Stimulated activated CD8-positive, alpha-beta memory T cell treated with anti-CD3 and anti-CD28 coated beads, Interleukin-15, amount 100 ng/mL, for 1 hour (primary cell): Measurements from ENCODE around the gene CDIPT.
"Not testable (repeated sequence)": the region's sequence is repeated elsewhere in the genome, so short reads cannot be mapped to it uniquely, and the experiment has no call there.

Source experiments
- DNase-seq: peaks from one replicate; pipeline ENCODE4 v3.0.0-alpha.2; 2020; ENCODE audit warnings: low read depth

CDIPT gene

DNA sequence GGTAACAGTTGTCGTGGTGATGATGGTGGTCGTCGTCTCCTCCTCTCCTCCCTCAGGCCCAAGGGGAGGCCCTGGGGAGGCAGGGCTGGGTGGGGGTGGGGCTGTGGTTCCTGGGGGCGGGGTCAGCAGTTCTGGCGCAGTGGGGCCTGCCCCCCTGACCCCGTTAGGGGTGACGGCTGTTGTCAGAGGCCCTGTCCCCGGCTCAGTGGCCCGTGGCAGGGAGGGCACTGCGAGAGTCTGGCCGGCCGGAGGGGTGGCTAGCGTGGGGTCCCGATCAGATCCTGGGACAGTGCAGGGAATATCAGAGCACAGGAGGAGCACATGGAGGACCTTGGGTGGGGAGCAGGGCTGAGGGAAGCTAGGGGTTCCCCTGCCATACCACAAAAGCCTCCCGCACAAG is 33.8 kb upstream of the CDIPT start:
- DNase-seq: no peak

GRCh38 chr16:29894352-29894751 is 31.3 kb upstream of the CDIPT start:
- no peak for DNase-seq

DNA sequence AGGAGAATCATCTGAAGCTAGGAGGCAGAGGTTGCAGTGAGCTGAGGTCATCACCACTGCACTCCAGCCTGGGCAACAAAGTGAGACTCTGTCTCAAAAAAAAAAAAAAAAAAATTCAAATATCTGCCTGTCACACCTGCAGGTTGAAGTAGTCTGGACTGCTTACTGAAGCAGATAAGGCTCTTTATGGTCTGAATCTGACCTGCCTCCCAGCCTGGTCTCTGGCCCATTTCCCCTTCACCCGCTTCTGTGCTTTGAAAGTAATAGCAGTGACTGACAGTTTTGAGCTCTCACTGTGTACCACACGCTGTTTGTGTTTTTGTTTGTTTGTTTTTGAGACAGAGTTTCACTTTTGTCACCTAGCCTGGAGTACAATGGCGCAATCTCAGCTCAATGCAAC is 30.5 kb upstream of the CDIPT start:
- no peak for DNase-seq

DNA sequence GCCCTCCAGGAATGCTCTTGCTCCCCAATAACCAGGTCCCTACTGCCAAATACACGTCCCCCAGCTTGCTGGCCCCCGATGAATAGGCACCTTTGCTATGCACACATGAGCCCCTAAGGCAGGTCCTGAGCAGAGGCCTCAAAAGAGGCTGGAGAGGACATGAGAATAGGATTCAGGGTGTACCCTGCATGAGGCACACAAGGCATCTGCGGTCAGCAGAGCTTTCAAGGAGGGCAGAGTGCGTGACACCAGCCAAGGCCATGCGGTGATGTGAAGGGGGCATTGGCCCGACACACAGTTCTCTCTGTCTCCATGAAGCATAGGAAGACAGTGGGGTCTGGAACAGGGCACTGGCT is 29.4 kb upstream of the CDIPT start:
- DNase-seq: no peak

DNA sequence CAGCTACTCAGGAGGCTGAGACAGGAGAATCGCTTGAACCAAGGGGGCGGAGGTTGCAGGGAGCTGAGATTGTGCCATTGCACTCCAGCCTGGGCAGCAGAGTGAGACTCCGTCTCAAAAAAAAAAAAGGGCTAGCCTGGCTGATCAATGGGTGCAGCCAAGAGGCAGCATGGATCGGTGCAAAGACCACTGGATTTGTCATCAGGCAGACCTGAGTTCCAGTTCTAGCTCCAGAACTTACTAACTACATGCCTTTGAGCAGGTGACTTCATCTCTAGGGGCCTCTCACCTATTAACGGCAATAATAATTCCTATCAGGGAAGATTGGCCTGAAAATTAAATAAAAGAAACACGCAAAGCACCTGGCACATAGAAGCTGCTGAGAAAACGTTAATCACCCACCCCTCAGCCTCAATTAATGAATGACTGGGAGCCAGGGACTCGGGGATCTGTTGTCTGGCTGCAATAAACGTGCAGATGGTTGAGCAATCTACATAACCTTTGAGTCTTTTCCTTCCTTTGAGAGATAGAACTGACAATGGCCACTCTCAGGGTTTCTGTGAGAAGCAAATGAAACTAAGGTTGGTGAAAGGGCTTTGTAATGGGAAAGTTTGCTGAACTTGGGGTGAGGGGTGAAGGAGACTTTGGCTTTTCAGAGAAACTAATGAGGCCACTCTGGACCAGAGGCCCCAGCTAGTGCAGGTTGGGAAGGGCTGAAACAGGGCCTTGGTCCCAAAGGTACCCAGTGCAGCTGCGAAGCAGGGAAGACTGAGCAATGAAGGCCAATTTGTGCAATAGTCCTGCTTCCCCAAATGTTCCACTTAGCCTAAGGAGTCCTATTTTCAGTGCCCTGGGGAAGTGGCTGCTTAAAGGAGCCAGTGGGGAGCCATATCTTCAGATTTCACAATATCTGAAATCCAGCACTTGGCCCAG is 28.8 kb upstream of the CDIPT start:
- no peak for DNase-seq

DNA sequence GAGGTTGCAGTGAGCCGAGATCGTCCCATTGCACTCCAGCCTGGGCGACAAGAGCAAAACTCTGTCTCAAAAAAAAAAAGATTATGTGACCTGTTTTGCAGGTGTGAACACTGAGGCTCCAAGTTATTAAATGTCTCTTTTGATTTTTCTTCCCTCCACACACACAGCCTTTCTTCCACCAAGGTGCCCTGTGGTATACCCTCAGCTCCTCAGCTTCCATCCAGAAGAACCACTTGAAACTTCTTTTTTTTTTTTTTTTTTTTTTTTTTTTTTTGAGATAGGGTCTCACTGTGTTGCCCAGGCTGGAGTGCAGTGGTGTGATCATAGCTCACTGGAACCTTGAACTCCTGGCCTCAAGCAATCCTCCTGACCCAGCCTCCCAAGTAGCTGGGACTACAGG is 26.3 kb upstream of the CDIPT start:
- not testable (repeated sequence) for DNase-seq

- no peak for DNase-seq
These were observed 21.0 kb upstream of the CDIPT start for GRCh38 chr16:29883987-29884386.

DNA sequence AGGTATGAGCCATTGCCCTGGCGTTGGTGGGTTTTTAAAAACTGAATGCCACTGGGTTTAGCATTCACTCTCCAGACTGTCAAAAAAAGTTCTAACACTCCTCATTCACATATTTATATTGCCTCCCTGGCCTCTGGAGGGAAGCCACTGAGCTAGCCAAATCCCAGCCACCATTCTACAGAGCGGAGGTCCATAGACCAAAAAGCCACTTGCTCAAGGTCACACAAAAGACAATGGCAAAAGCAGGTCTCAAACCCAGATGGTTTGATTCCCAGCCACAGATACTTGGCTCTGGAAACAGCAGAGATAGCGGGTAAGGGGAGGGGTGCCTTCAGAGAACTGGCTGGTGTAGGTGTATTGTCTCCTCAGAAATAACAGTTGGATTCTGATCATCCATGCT is 18.0 kb upstream of the CDIPT start:
- no peak for DNase-seq

DNA sequence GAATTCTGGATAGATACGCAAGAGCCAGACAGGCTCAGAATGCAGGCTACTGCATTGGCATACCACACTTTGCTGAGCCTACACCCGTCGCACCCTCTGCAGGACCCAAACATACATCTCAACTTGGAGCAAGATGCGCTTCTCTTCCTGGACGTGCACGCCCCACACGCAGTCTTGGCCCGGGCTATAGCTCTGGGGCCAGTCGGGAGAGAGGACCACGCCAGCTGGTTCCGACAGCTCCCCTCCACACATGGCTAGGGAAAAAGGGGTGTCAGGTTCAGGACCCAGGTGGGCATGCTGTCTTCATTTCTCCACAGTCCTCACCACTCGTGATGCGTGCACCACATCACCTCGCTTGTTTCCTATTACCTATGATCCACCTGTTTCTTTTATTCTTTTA is 15.1 kb upstream of the CDIPT start:
- DNase-seq: no peak

GRCh38 chr16:29877266-29877961 is 14.4 kb upstream of the CDIPT start:
- no peak for DNase-seq

GRCh38 chr16:29876594-29877249 is 13.7 kb upstream of the CDIPT start:
- DNase-seq: no peak

DNA sequence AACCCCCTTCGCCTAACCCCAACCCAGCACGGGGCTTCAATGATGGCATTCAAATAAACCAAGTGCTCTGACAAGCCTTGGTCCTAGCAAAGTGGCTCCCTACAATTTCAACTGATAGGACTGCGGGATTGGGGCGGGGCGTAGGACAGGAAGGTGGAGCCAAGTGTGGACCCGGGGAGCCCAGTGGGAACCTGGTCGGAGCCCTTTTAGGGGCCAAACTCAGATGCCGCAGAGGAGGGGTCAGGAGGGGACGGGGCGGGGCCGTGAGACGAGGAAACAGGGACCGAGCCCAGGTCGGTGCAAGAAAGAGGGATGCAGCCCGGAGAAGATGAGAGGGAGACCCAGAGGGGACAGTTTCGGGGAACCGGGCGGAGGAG is 13.2 kb upstream of the CDIPT start:
- DNase-seq: no peak

- DNase-seq: no peak
These were observed 12.2 kb upstream of the CDIPT start for GRCh38 chr16:29875206-29875605.

- DNase-seq: no peak
These were observed 10.3 kb upstream of the CDIPT start for GRCh38 chr16:29873319-29873718.

DNA sequence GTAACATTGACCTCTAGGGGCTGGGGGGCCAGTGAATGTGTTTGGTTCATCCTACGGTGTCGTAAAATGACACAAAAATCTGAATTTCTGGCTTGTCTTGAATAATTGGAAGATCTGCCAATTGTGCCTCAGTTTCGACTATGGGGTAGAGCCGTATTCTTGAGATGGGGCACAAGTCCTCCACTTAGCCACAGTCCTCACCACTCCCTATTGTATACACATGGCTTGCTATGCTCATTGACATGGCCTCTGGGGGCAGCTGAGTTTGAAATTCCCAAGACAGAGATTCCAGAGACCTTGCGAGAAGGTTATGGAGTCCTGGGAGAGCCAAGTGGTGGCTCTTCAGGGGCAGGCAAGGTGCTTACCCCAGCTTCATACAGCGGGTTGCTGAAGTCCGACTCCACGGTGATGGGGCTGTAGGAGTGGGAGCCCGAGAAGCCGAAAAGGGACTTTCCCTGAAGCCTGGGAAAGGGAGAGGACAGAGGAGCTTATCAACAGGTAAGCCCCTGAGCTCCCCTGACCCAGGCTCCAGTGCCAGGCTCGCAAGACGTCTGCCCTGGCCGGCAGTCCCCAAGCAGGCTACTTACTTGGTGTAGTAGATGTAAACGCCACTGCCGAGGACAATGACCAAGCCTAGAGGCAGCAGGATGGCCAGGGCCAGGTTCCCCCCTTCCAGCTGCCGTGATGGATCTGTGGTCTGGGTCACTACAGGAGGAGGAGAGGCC is 9.0 kb upstream of the CDIPT start:
- DNase-seq: no peak

- not testable (repeated sequence) for DNase-seq
These were observed 6.0 kb upstream of the CDIPT start for GRCh38 chr16:29869067-29869466.

- DNase-seq: no peak
These were observed 5.5 kb upstream of the CDIPT start for GRCh38 chr16:29868396-29869009.

DNA sequence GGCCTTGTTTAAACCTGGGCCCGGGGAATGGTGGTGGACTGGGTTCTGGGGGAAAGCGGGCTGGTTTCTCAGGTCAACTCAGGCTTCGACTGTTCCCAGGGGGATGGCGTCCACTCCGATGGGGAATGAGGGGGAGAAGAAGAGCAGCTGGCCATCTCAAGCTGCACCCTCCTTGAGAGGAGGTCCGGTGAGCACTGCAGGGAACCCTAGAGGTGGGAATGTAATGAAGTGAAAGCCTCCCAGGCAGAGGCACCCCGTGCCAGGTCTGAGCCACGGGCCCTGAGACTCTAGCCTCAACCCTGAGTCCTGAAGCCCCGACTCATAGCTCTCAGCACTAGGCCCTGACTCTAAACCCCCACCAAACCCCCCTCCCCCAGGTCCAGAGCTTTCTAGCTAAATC is 1.2 kb upstream of the CDIPT start:
- no peak for DNase-seq

GRCh38 chr16:29863669-29863984 is 601 bp upstream of the CDIPT start:
- no peak for DNase-seq

GRCh38 chr16:29862383-29862883 is 593 bp downstream of the CDIPT start:
- no peak for DNase-seq

- no peak for DNase-seq
These were observed 2.8 kb downstream of the CDIPT start for GRCh38 chr16:29860218-29860617.

GRCh38 chr16:29858974-29859373 is 4.1 kb downstream of the CDIPT start:
- no peak for DNase-seq
